Measurements from ENCODE around the gene AGRN.
"Not testable (repeated sequence)": the region's sequence is repeated elsewhere in the genome, so short reads cannot be mapped to it uniquely, and the experiment has no call there.

GRCh38 chr1:976791-977190 is 43.1 kb upstream of the AGRN start:
- not testable (repeated sequence) for TF ChIP-seq ZFP30 (CRISPR knock-in tag; IDR thresholded peaks at IDR 0.05); ARNTL (CRISPR knock-in tag; IDR thresholded peaks at IDR 0.05; ENCODE audit: borderline replicate concordance, low read depth); OSR1 (CRISPR knock-in tag; IDR thresholded peaks at IDR 0.05); TOX (CRISPR knock-in tag; IDR thresholded peaks at IDR 0.05; ENCODE audit: borderline replicate concordance)
- TF ChIP-seq, protein P1, sequence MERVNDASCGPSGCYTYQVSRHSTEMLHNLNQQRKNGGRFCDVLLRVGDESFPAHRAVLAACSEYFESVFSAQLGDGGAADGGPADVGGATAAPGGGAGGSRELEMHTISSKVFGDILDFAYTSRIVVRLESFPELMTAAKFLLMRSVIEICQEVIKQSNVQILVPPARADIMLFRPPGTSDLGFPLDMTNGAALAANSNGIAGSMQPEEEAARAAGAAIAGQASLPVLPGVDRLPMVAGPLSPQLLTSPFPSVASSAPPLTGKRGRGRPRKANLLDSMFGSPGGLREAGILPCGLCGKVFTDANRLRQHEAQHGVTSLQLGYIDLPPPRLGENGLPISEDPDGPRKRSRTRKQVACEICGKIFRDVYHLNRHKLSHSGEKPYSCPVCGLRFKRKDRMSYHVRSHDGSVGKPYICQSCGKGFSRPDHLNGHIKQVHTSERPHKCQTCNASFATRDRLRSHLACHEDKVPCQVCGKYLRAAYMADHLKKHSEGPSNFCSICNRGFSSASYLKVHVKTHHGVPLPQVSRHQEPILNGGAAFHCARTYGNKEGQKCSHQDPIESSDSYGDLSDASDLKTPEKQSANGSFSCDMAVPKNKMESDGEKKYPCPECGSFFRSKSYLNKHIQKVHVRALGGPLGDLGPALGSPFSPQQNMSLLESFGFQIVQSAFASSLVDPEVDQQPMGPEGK (CRISPR knock-in tag; IDR thresholded peaks at IDR 0.05; ENCODE audit: borderline replicate concordance), result not testable (repeated sequence)

All from SK-N-SH treated with all-trans-retinoic acid at 6 μM for 48 hours (cell line).